Measurements from ENCODE around the gene GOLGA6A.

Gene GOLGA6A

GRCh38 chr15:74035121-74036017, 47.0 kb downstream of the GOLGA6A start:
- no peak for DNase-seq

GRCh38 chr15:74034206-74034755, 48.1 kb downstream of the GOLGA6A start:
- no peak for DNase-seq

- DNase-seq: no peak
These were observed 49.5 kb downstream of the GOLGA6A start for GRCh38 chr15:74032606-74033561.

GRCh38 chr15:74032046-74032445, 50.3 kb downstream of the GOLGA6A start:
- DNase-seq: no peak

GRCh38 chr15:74028646-74029045, 53.7 kb downstream of the GOLGA6A start:
- DNase-seq: no peak

GRCh38 chr15:74027688-74028087, 54.7 kb downstream of the GOLGA6A start:
- DNase-seq: no peak

- DNase-seq: no peak
These were observed 56.9 kb downstream of the GOLGA6A start for GRCh38 chr15:74025436-74025835.

GRCh38 chr15:74024687-74025086, 57.7 kb downstream of the GOLGA6A start:
- DNase-seq: no peak

GRCh38 chr15:74022706-74023470, 59.5 kb downstream of the GOLGA6A start:
- no peak for DNase-seq

Data from CD4-positive, alpha-beta T cell treated with Interleukin-17A for 1 hour (primary cell).